GM23338 (cell line): ENCODE measurements around the gene LENG9.

Source experiments
- EZH2 ChIP-seq: fragments of 200-600 bp; sonication (generic); IDR thresholded peaks from one replicate; pipeline ENCODE4 v1.8.0; 2017; ENCODE audit warnings: antibody characterized with exemption, mild to moderate bottlenecking, low read depth; ENCODE audit not compliant: unreplicated experiment
- EZH2phosphoT487 ChIP-seq: fragments of 200-600 bp; sonication (generic); IDR thresholded peaks from one replicate; pipeline ENCODE4 v1.8.1; 2018; ENCODE audit warnings: antibody characterized with exemption; ENCODE audit not compliant: unreplicated experiment
- JUNB ChIP-seq: IDR thresholded peaks from one replicate; pipeline ENCODE4 v1.6.1; 2016; ENCODE audit warnings: antibody characterized with exemption; ENCODE audit not compliant: unreplicated experiment
- POLR2AphosphoS5 ChIP-seq: IDR thresholded peaks from 2 replicates; pipeline ENCODE4 v1.6.1; 2016; ENCODE audit warnings: antibody characterized with exemption, low read depth
- REST ChIP-seq: IDR thresholded peaks from one replicate; pipeline ENCODE4 v1.6.1; 2018; ENCODE audit warnings: antibody characterized with exemption; ENCODE audit not compliant: unreplicated experiment
- ZNF114 ChIP-seq: fragments of 250-450 bp; sonication (Bioruptor Pico); IDR thresholded peaks from 2 replicates; pipeline ENCODE4 v1.5.0; 2020; ENCODE audit warnings: mild to moderate bottlenecking, moderate library complexity
- TF ChIP-seq, protein P1 (sequence below), 2 experiments: fragments of 200-600 bp in 1 of 2; sonication (generic) in 1 of 2; conservative IDR thresholded peaks; 2 replicates each; pipeline versions ENCODE4 v1.5.1 to v1.6.1; 2016 to 2017; ENCODE audit warnings: antibody characterized with exemption in 2 of 2, low read depth in 2 of 2, mild to moderate bottlenecking in 2 of 2, moderate library complexity in 1 of 2

DNA sequence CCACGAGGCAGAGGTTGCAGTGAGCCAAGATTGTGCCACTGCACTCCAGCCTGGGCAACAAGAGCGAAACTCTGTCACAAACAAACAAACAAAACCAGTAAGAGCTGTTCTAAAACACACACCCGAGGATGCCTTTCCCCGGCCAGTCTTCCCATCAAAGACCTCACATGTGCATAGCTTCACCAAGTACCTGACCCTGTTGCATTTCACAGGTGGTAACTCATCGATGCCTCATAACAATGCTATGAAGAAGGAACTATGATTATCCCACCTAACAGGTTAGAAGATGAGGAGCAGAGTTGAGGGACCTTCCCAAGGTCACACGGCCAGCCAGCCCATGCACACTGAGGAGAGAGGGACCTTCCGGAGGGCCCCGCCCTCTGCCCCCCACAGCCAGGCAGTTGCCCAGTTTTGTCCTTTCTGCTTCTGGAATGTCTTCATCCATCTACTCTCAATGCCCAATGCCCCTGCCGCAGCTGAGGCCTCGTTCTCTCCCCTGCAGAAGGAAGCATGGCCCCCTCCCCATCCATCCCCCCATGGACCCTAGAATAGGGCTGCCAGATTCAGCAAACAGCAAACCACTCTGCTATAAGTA, 31.3 kb downstream of the LENG9 start:
- TF ChIP-seq, protein P1, sequence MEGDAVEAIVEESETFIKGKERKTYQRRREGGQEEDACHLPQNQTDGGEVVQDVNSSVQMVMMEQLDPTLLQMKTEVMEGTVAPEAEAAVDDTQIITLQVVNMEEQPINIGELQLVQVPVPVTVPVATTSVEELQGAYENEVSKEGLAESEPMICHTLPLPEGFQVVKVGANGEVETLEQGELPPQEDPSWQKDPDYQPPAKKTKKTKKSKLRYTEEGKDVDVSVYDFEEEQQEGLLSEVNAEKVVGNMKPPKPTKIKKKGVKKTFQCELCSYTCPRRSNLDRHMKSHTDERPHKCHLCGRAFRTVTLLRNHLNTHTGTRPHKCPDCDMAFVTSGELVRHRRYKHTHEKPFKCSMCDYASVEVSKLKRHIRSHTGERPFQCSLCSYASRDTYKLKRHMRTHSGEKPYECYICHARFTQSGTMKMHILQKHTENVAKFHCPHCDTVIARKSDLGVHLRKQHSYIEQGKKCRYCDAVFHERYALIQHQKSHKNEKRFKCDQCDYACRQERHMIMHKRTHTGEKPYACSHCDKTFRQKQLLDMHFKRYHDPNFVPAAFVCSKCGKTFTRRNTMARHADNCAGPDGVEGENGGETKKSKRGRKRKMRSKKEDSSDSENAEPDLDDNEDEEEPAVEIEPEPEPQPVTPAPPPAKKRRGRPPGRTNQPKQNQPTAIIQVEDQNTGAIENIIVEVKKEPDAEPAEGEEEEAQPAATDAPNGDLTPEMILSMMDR (conservative IDR thresholded peaks at IDR 0.05; ENCODE audit: low read depth in 2 of 2): no peak
- TF ChIP-seq POLR2AphosphoS5 (no peak), JUNB (no peak), EZH2 (no peak), REST (no peak), EZH2phosphoT487 (no peak), ZNF114 (no peak)
